ENCODE results near the gene TRPV6. TPM values are rescaled to one million over a fixed set of nuclear protein-coding genes. Genes with fewer than 3 reads are reported as not detected.

Gene TRPV6
- total RNA-seq, 6 experiments from 2014 or later, result 0.06 to 1.5 (median 0.75) TPM

- Histone ChIP-seq H3K4me3 (no peak overlapping the region), H3K36me3 (no peaks in the 10 kb centered on the region), H3K9me3 (no peaks in the 10 kb centered on the region), H3K4me1 (no peaks in the 10 kb centered on the region), H3K27ac (no peak overlapping the region), H3K27me3 (no peaks in the 10 kb centered on the region)
- 76% methylated on average over 12 of the region's 12 CpGs for WGBS (ENCODE audit: insufficient coverage, low coverage, low lambda C conversion rate, missing lambda C conversion rate)
- TF ChIP-seq, protein P1, sequence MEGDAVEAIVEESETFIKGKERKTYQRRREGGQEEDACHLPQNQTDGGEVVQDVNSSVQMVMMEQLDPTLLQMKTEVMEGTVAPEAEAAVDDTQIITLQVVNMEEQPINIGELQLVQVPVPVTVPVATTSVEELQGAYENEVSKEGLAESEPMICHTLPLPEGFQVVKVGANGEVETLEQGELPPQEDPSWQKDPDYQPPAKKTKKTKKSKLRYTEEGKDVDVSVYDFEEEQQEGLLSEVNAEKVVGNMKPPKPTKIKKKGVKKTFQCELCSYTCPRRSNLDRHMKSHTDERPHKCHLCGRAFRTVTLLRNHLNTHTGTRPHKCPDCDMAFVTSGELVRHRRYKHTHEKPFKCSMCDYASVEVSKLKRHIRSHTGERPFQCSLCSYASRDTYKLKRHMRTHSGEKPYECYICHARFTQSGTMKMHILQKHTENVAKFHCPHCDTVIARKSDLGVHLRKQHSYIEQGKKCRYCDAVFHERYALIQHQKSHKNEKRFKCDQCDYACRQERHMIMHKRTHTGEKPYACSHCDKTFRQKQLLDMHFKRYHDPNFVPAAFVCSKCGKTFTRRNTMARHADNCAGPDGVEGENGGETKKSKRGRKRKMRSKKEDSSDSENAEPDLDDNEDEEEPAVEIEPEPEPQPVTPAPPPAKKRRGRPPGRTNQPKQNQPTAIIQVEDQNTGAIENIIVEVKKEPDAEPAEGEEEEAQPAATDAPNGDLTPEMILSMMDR (IDR thresholded peaks at IDR 0.05), result no peak
- no peak for TF ChIP-seq POLR2A (IDR thresholded peaks at IDR 0.05)
- intact Hi-C loops (cut with DNase I), result no loop called here
- DNase-seq, result no peak
- ATAC-seq, result no peak
Observed at GRCh38 chr7:142925413-142925812, 39.9 kb upstream of the TRPV6 start.

DNA sequence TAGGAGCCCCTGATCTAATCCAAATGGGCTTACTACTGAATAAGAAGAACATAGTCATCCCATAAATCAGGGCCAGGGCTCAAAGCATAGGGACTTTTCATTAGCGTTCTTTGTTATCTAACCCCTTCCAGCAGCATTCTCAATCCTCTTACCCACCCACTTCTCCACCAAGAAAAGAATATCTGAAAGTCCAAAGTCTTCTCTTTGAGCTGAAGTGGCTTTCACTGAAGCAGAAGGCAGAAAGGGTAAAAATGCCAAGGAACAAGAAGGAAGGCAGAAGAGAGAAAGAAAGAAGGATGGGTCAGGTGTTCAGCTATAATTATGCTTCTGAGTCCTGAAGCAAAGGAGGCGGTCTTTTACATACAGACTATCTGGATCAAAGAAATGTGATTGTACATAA lies 37.8 kb upstream of the TRPV6 start:
- Histone ChIP-seq H3K27me3 (no peaks in the 10 kb centered on the region), H3K36me3 (no peaks in the 10 kb centered on the region), H3K27ac (no peak overlapping the region), H3K9me3 (no peaks in the 10 kb centered on the region), H3K4me1 (no peaks in the 10 kb centered on the region), H3K4me3 (no peak overlapping the region)
- TF ChIP-seq, protein P1 (IDR thresholded peaks at IDR 0.05), result no peak
- TF ChIP-seq POLR2A (IDR thresholded peaks at IDR 0.05), result no peak
- intact Hi-C loops (cut with DNase I), result no loop called here
- no peak for ATAC-seq
- 0% methylated on average over 1 of the region's 2 CpGs for WGBS (ENCODE audit: insufficient coverage, low coverage, low lambda C conversion rate, missing lambda C conversion rate)
- DNase-seq, result no peak

- intact Hi-C loops (cut with DNase I), result no loop called here
- no peaks in the 10 kb centered on the region for H3K27me3 ChIP-seq
- H3K36me3 ChIP-seq, result no peaks in the 10 kb centered on the region
- ATAC-seq, result no peak
- no peak overlapping the region for H3K27ac ChIP-seq
- no peaks in the 10 kb centered on the region for H3K4me1 ChIP-seq
- H3K9me3 ChIP-seq, result no peaks in the 10 kb centered on the region
- no peak for DNase-seq
- 63% methylated on average over 3 of the region's 3 CpGs for WGBS (ENCODE audit: insufficient coverage, low coverage, low lambda C conversion rate, missing lambda C conversion rate)
- H3K4me3 ChIP-seq, result no peak overlapping the region
- TF ChIP-seq POLR2A (IDR thresholded peaks at IDR 0.05), result no peak
- TF ChIP-seq, protein P1 (IDR thresholded peaks at IDR 0.05), result no peak
Observed at GRCh38 chr7:142919656-142920055, 34.1 kb upstream of the TRPV6 start.

DNA sequence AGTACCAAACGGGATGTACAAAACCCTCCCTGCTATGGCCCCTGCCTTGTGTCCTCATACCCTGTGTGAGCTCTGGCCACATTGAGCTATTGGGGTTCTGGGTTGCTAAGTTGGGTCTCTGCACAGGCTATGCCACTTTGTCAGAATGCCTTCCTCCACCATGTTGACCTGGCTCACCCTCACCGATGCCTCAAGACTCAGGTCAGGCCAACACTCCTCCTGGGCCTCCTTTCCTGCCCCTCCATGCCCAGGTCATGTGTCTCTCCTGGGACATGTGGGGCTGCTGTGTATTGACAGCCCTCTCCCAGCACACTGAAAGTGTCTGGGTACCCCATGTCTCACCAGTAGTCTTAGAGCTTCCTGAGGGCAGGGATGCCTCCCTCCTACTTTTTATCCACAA lies 33.4 kb upstream of the TRPV6 start:
- no peak for DNase-seq
- H3K9me3 ChIP-seq, result no peaks in the 10 kb centered on the region
- no peak for ATAC-seq
- WGBS (ENCODE audit: insufficient coverage, low coverage, low lambda C conversion rate, missing lambda C conversion rate), result 66% methylated on average over 2 of the region's 2 CpGs
- TF ChIP-seq, protein P1 (IDR thresholded peaks at IDR 0.05), result no peak
- TF ChIP-seq POLR2A (IDR thresholded peaks at IDR 0.05), result no peak
- no peaks in the 10 kb centered on the region for H3K4me1 ChIP-seq
- H3K27ac ChIP-seq, result no peak overlapping the region
- H3K36me3 ChIP-seq, result no peaks in the 10 kb centered on the region
- H3K4me3 ChIP-seq, result no peak overlapping the region
- no peaks in the 10 kb centered on the region for H3K27me3 ChIP-seq
- intact Hi-C loops (cut with DNase I), result no loop called here

GRCh38 chr7:142917447-142917846 lies 31.9 kb upstream of the TRPV6 start:
- no peaks in the 10 kb centered on the region for H3K36me3 ChIP-seq
- no peak for TF ChIP-seq POLR2A (IDR thresholded peaks at IDR 0.05)
- TF ChIP-seq, protein P1 (IDR thresholded peaks at IDR 0.05), result no peak
- H3K4me3 ChIP-seq, result no peak overlapping the region
- 50% methylated on average over 3 of the region's 3 CpGs for WGBS (ENCODE audit: insufficient coverage, low coverage, low lambda C conversion rate, missing lambda C conversion rate)
- ATAC-seq (no peak), DNase-seq (peak in 1 of 3 donors; percentile 18)
- H3K9me3 ChIP-seq, result no peaks in the 10 kb centered on the region
- intact Hi-C loops (cut with DNase I), result no loop called here
- H3K27me3 ChIP-seq, result no peaks in the 10 kb centered on the region
- no peak overlapping the region for H3K27ac ChIP-seq
- no peaks in the 10 kb centered on the region for H3K4me1 ChIP-seq
